ENCODE results near the gene VAMP2. TPM values are rescaled to one million over a fixed set of nuclear protein-coding genes. Genes with fewer than 3 reads are reported as not detected.

Gene VAMP2
- total RNA-seq, 4 donors from 2014 or later: 20.9 to 49.4 (median 30.1) TPM

DNA sequence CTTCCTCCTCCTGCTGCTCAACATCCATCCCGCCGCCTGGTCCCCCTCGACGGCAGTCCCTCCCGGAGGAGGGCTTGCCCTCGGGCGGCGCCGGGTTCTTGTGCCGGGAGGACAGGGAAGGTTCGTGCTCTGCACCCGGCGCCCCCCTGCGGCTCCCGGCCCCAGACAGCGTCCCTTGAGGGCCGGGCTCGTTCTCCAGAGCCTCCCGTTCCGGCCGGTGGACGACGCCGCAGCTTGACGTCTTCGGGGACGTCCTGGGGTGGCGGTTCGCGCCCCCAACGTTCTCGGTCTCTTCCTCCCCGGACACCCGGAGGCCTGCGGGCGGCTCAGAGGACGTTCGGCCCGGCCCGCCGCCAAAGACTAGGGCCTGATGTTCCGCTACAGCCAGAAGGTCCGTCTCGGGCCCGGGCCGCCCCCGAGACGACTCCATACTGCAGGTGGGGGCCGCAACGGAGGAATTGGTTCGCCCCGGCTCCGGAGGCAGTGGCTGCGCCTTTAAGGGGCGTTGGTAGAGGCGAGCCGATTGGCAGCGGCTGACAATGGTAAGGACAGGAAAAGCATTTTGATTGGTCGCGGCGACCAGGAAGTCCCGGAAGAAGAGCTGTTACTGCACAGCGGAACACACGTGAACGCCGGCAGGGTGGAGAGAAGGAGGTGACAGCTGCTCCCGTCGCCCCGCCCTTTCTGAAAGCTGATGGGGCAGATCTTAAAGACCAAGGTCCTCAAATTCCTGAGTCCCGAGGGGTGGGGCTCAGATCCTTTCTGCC lies 27.1 kb upstream of the VAMP2 start, which contains the start of gene BORCS6:
Gene BORCS6, minus strand, starts transcription at position 470 of the 767 bp plus-strand sequence. Its CDS starts 40 bp downstream, at position 430.
- peak within 1 kb of the TSS; percentile 95 to 96 (median 96) for H3K27ac ChIP-seq
- WGBS, 2 donors (ENCODE audit: low coverage in 1 of 2): 1% methylated on average over 29 of the region's 70 CpGs; no CpG with 5 or more reads in 1 of the 2 donors
- no peaks in the 10 kb centered on the region for H3K27me3 ChIP-seq
- no peaks in the 10 kb centered on the region for H3K9me3 ChIP-seq
- peak; percentile 98 for DNase-seq
- intact Hi-C loops (cut with DNase I; ENCODE audit: low total_unique reads) (loop anchor here (10.0 kb wide), 1 partner anchor 65 kb away; the partner anchor contains the start of gene HES7), in situ Hi-C loops (cut with MboI; ENCODE audit: low pct_ligation_motif_present in 1 of 4, low pct_unique_long_range_greater_than_20kb in 1 of 4, low sequenced_read_pairs in 3 of 4) (no loop called here)
- TF ChIP-seq POLR2A (IDR thresholded peaks at IDR 0.05) (peak; percentile 88), EP300 (IDR thresholded peaks at IDR 0.05; ENCODE audit: low read depth) (peak; percentile 9), POLR2AphosphoS5 (IDR thresholded peaks at IDR 0.05) (peak; percentile 88 to 92 (median 91))
- TF ChIP-seq, protein P1, sequence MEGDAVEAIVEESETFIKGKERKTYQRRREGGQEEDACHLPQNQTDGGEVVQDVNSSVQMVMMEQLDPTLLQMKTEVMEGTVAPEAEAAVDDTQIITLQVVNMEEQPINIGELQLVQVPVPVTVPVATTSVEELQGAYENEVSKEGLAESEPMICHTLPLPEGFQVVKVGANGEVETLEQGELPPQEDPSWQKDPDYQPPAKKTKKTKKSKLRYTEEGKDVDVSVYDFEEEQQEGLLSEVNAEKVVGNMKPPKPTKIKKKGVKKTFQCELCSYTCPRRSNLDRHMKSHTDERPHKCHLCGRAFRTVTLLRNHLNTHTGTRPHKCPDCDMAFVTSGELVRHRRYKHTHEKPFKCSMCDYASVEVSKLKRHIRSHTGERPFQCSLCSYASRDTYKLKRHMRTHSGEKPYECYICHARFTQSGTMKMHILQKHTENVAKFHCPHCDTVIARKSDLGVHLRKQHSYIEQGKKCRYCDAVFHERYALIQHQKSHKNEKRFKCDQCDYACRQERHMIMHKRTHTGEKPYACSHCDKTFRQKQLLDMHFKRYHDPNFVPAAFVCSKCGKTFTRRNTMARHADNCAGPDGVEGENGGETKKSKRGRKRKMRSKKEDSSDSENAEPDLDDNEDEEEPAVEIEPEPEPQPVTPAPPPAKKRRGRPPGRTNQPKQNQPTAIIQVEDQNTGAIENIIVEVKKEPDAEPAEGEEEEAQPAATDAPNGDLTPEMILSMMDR (IDR thresholded peaks at IDR 0.05): peak in 2 of 5 experiments; percentile 9 to 10
- no peaks in the 10 kb centered on the region for H3K36me3 ChIP-seq
- H3K4me3 ChIP-seq: peak within 1 kb of the TSS; percentile 66 to 75 (median 72)
- peaks cover 24 to 41% (median 33%) of the 10 kb centered on the region in 4 donors for H3K4me1 ChIP-seq

DNA sequence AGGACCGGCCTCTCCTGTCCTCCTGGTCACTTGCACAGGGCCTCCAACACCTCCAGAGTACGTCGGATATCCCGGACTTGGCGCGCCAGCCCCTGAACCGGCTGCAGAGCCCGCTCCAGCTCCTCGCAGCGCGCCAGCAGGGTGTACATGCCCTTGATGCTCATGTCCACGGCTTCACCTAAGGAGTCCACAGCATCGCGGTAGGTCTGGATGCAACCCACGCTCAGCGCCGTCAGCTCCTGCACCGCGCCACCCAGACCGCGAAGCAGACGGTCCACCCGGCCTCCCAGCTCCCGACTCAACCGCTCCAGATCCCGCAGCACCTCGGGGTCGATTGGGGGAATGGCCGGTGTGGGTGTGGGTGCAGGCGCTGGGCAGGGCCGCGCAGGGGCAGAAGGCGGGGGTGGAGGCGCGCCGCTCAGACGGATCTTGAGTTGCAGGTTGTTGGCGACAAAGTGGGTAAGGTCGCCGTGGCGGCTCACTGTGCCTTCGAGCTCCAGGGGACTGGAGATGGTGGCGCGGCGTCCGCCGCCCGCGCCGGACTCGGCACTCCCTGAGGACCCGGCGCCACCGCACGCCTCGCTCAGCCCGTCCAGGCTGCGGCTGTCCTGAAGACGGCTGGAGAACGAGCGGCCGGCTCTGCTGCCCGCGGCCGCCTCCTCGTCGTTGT lies 26.4 kb upstream of the VAMP2 start:
- 5 to 35% methylated on average over 4 to 57 of the region's 67 CpGs for WGBS, 2 donors (ENCODE audit: low coverage in 1 of 2)
- Histone ChIP-seq H3K4me1 (peaks cover 24 to 41% (median 33%) of the 10 kb centered on the region in 4 donors), H3K27ac (peak overlapping the region; percentile 95 to 96 (median 96)), H3K9me3 (no peaks in the 10 kb centered on the region), H3K36me3 (no peaks in the 10 kb centered on the region), H3K27me3 (no peaks in the 10 kb centered on the region), H3K4me3 (peak overlapping the region; percentile 66 to 75 (median 72))
- TF ChIP-seq POLR2A (IDR thresholded peaks at IDR 0.05) (no peak), EP300 (IDR thresholded peaks at IDR 0.05; ENCODE audit: low read depth) (no peak), POLR2AphosphoS5 (IDR thresholded peaks at IDR 0.05) (no peak)
- TF ChIP-seq, protein P1 (IDR thresholded peaks at IDR 0.05): no peak
- DNase-seq: peak; percentile 57
- intact Hi-C loops (cut with DNase I; ENCODE audit: low total_unique reads) (loop anchor here (10.0 kb wide), 1 partner anchor 64 kb away; the partner anchor contains the start of gene HES7), in situ Hi-C loops (cut with MboI; ENCODE audit: low pct_ligation_motif_present in 1 of 4, low pct_unique_long_range_greater_than_20kb in 1 of 4, low sequenced_read_pairs in 3 of 4) (no loop called here)

DNA sequence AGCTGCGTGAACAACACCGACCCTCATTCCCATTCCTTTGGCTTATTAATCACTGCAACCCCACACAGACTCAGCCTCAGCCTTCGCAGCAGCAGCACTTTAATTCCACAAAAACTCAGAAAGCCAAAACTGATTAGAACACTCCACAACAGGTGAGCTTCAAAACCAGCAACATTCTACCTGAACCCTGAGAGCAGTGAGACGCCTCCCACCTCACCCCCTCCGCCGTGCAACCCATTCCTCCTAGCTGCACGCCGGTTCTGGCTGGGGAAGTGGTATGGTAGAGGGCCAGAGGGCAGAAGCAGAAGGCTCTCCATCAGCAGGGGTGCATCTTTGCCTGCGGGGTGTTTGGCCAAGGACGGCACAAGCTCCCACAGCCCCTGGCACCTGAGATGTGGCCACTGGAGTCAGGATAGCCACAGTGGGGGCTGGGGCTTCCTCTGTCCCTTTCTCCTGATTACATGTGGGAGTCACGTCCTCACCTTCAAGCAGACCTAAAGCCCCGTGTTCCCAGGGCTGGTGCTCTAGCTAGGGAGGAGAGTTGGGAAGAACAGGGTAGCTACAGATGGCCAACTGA lies 25.6 kb upstream of the VAMP2 start:
- 40% methylated on average over 12 of the region's 12 CpGs; no CpG with 5 or more reads in 1 of the 2 donors for WGBS, 2 donors (ENCODE audit: low coverage in 1 of 2)
- no peaks in the 10 kb centered on the region for H3K9me3 ChIP-seq
- in situ Hi-C loops (cut with MboI; ENCODE audit: low pct_ligation_motif_present in 1 of 4, low pct_unique_long_range_greater_than_20kb in 1 of 4, low sequenced_read_pairs in 3 of 4) (no loop called here), intact Hi-C loops (cut with DNase I; ENCODE audit: low total_unique reads) (loop anchor here (10.0 kb wide), 1 partner anchor 64 kb away; the partner anchor contains the start of gene HES7)
- peak overlapping the region in 3 of 4 donors; percentile 66 to 75 (median 74) for H3K4me3 ChIP-seq
- no peak for DNase-seq
- no peaks in the 10 kb centered on the region for H3K36me3 ChIP-seq
- no peaks in the 10 kb centered on the region for H3K27me3 ChIP-seq
- peak overlapping the region; percentile 95 to 96 (median 96) for H3K27ac ChIP-seq
- peaks cover 24 to 41% (median 33%) of the 10 kb centered on the region in 4 donors for H3K4me1 ChIP-seq
- no peak for TF ChIP-seq POLR2AphosphoS5 (IDR thresholded peaks at IDR 0.05)
- no peak for TF ChIP-seq POLR2A (IDR thresholded peaks at IDR 0.05)
- TF ChIP-seq EP300 (IDR thresholded peaks at IDR 0.05; ENCODE audit: low read depth): no peak
- TF ChIP-seq, protein P1 (IDR thresholded peaks at IDR 0.05): no peak

Data from transverse colon (tissue), 4 donors.